Gastroesophageal sphincter (tissue), 3 donors: ENCODE data around the gene POMC.

Experiments
- EP300 ChIP-seq: sonication (generic); formaldehyde crosslinking; IDR thresholded peaks from one replicate; pipeline ENCODE4 v1.6.1; 2017; ENCODE audit warnings: antibody characterized with exemption, mild to moderate bottlenecking
- POLR2A ChIP-seq, 2 donors: fragments of 450-650 bp; IDR thresholded peaks; one replicate each; pipeline ENCODE4 v1.6.1; 2017; ENCODE audit warnings: antibody characterized with exemption in 2 of 2, mild to moderate bottlenecking in 2 of 2, moderate library complexity in 1 of 2
- POLR2AphosphoS5 ChIP-seq: sonication (generic); formaldehyde crosslinking; IDR thresholded peaks from one replicate; pipeline ENCODE4 v1.6.1; 2017; ENCODE audit warnings: antibody characterized with exemption
- TF ChIP-seq, protein P1 (sequence below), 4 experiments: fragments of 200-600 bp in 2 of 4; fragments of 450-650 bp in 2 of 4; sonication (generic) in 1 of 4; IDR thresholded peaks; one replicate each; pipeline ENCODE4 v1.5.1; 2017 to 2019; ENCODE audit warnings: antibody characterized with exemption in 4 of 4, mild to moderate bottlenecking in 2 of 4, moderate library complexity in 2 of 4

DNA sequence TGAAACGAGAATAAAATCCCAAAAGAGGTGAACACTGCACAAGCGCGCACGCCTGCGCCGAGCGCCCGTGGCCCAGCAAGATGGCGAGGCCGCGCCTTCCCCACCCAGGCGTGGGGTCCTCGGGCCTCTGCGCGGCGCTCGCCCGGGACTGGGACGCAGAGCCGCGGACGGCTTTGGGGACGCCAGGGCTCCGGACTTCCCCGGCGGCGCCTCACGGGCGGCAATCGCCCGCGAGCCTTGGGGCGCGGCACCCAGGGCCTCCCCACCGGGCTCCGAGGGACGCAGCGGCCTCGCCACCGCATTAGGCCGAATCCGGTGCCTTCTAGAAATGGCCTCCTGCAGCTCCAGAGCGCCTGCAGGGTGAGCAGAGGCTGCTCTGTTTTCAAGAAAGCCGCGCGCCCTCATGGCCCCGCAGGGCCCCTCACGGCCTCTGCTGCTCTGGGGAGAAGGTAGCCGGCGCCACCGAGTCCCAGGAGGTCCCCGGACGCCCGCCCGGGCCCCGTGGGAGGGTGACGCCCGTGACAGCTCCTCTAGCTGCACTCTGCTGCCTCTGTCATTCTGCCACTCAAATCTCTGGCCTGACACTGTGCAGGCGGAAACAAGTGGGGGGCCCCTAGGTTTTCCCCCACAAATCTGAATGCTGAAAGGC is 35.9 kb upstream of the POMC start:
- TF ChIP-seq EP300: no peak
- TF ChIP-seq, protein P1, sequence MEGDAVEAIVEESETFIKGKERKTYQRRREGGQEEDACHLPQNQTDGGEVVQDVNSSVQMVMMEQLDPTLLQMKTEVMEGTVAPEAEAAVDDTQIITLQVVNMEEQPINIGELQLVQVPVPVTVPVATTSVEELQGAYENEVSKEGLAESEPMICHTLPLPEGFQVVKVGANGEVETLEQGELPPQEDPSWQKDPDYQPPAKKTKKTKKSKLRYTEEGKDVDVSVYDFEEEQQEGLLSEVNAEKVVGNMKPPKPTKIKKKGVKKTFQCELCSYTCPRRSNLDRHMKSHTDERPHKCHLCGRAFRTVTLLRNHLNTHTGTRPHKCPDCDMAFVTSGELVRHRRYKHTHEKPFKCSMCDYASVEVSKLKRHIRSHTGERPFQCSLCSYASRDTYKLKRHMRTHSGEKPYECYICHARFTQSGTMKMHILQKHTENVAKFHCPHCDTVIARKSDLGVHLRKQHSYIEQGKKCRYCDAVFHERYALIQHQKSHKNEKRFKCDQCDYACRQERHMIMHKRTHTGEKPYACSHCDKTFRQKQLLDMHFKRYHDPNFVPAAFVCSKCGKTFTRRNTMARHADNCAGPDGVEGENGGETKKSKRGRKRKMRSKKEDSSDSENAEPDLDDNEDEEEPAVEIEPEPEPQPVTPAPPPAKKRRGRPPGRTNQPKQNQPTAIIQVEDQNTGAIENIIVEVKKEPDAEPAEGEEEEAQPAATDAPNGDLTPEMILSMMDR (IDR thresholded peaks at IDR 0.05): no peak
- TF ChIP-seq POLR2AphosphoS5: no peak
- no peak for TF ChIP-seq POLR2A (IDR thresholded peaks at IDR 0.05)
